GM19240 (cell line): ENCODE measurements around the gene RFC5.
"Not testable (repeated sequence)": the region's sequence is repeated elsewhere in the genome, so short reads cannot be mapped to it uniquely, and the experiment has no call there.

ENCODE experiments used
- DNase-seq: peaks from one replicate; pipeline ENCODE4 v3.0.0; 2011; ENCODE audit warnings: low spot score; ENCODE audit not compliant: insufficient read length

The RFC5 gene

GRCh38 chr12:118015306-118015705, 1.2 kb upstream of the RFC5 start:
- no peak for DNase-seq

DNA sequence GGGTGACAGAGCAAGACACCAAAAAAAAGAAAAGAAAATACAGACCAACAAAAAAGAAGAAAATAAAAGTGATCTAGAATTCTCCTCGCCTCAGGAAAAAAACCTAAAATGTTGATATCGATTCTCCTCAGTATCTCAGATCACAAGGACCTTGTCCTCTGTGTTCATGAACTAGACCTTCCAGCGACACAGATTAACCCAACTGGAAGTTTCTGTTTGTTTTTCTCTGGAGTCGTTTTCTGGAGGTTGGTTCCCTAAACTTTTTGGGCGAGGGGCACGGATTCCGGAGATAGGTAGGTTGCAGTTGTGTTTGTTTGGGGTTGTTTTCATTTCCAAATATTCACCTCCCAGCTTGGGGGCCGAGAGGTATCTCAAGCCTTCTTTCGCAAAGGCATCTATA, 559 bp upstream of the RFC5 start:
- DNase-seq, result no peak

- DNase-seq, result no peak
Observed at GRCh38 chr12:118017926-118018325, 1.4 kb downstream of the RFC5 start.

DNA sequence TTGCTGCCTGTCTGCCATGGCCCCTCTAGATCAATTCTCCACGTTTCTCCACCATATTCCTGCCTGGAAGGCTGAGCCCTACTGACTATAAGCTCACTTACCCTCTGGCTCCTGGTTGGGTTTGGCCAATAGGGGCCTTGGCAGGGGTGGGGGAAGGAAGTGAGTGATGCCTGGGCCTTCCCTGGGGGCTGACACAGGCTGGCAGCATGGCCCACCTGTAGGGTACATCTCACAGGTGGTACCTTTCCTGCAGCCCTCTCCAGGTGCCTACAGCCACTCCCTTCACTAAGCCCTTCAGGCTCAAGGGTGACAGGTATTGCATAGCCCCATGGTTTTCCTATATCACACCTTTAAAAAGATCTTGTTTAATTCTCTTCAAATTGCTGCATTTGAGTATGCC, 3.5 kb downstream of the RFC5 start:
- no peak for DNase-seq

GRCh38 chr12:118022097-118022727, 5.7 kb downstream of the RFC5 start:
- not testable (repeated sequence) for DNase-seq

- DNase-seq, result no peak
Observed at GRCh38 chr12:118022728-118023109, 6.2 kb downstream of the RFC5 start.

DNA sequence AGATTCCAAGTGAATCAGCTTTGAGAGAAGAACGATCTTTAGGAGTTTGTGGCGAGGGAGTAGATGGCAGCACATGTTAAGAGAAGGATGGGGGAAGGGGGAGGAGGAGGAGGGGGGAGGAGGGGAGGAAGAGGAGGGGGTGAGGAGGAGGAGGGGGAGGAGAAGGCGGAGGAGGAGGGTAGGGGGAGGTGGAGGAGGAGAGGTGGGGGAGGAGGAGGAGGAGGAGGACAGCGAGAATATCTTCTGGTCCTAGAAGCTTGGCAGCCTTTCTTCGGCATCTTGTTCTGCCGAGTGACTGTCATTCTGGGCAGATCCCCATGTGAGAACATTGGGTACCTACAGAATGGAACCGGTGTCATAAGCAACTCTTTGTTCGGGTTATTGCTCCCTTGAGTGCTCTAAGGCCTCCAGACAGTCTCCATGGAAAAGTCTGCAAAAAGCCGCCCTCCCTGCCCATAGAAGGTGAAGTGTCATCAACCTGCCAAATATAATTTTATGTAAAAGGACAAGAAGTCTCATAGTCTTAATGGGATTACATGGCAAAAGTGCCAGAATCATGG, 6.9 kb downstream of the RFC5 start:
- no peak for DNase-seq

GRCh38 chr12:118025168-118025567, 8.7 kb downstream of the RFC5 start:
- DNase-seq, result no peak

DNA sequence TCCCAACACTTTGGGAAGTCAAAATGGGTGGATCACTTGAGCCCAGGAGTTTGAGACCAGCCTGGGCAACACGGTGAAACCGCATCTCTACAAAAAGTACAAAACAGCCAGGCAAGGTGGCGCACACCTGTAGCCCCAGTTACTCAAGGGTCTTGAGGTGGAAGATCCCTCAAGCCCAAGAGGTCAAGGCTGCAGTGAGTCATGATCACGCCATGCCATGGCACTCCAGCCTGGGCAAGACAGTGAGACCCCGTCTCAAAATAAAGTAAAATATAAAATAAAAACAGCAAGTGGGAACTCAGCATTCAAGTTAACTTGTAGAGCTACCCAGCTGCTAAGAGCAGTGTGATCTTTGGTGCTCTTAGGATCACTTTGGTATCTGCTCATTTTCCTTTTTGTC, 12.7 kb downstream of the RFC5 start:
- no peak for DNase-seq

GRCh38 chr12:118032188-118032587, 15.7 kb downstream of the RFC5 start:
- DNase-seq, result no peak

DNA sequence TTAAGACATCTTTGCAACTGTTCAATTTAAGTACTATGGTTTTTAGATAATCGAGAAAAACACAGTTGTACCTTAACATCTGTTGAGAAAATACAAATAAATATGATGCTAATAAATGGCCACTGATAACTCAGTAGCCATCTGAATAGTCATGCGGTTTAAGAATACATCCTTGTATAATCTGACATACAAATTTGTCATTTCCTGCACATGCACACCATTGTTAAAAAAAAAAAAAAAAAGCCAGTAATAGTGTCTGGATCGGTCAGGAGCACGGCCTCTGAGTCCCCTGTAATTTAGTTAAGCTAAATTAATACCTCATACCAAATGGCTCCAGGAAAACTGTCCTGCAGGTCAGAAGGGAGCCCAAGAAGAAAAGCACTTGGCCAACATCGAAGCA, 16.8 kb downstream of the RFC5 start:
- no peak for DNase-seq

DNA sequence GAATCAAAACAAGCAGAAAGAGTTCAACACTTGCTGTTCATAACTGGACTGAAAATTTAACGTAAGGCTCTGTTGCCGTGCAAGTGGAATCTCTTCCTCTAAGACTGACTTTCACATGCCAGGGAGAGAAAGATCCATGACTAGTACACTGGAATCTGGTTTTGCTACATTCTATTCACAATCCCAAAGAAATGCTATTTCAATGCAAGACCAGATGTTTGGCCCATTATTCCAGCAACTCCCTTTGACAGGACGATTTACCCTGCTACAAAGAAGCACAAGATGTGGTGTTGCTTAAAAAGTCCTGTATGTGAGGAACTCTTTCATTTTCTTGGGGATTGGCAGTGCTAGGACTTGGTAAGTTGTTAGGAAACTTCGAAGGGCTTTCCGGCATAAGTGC, 17.4 kb downstream of the RFC5 start:
- no peak for DNase-seq

GRCh38 chr12:118034429-118035189, 18.1 kb downstream of the RFC5 start:
- no peak for DNase-seq

DNA sequence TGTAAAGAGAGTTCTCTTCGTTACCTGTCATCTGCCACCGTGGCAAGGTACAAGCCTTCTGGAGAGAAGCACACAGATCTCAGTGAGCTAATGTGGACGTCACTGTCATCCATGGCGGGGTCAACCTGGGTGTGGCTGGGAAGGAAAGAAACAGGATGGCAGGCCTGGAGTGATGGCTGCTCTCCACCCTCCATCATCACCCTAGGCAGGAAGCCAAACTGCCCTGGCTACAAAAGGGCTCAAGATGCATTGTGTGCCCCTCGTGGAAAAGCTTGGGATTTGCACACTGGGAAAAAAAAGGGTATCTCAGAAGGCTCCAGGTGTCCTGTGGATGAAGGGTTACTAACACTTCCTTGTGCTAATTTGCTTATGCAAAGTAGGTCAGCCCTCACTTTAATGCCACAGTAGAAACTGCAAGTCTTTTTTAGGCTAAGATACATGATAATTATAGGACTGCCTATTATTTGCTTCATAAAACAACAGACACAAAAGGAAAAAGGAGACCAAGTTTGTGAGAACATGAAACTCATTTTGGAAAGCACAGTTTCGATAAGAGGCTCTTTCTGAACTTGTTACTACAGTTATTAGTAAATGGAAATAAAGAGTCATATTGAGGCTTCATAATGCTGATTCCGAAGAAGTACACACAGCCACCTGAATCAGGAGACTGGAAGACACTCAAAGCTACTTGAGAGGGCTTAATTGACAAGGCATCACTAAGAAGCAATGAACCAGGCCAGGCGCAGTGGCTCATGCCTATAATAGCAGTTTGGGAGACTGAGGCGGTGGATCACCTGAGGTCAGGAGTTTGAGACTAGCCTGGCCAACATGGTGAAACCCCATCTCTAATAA, 18.9 kb downstream of the RFC5 start:
- no peak for DNase-seq

DNA sequence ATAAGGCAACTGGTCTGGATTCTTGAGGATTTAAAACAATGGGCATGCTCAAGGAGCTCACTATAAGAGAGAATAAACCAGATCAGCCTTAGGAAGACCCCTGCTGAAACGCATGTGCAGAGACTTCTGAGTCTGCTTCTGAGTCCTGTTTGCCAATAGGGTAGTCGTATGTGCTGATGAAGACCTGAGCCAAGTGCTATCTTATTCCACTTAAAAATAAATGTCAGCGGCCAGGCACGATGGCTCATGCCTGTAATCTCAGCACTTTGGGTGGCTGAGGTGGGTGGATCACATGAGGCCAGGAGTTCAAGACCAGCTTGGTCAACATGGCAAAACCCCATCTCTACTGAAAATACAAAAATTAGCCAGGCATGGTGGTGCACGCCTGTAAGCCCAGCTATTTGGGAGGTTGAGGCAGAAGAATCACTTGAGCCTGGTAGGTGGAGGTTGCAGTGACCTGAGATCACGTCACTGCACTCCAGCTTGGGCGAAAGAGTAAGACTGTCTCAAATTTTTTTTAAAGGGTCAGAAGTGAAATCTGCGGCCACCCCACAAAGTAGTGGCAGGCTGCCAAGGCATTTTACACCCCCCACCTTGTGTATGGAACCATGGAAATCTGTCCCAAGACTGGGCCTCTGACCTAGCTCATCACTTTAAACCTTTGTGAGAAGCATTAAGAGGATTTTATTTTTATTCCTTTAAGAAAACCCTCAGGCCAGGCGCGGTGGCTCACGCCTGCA, 20.3 kb downstream of the RFC5 start:
- no peak for DNase-seq

DNA sequence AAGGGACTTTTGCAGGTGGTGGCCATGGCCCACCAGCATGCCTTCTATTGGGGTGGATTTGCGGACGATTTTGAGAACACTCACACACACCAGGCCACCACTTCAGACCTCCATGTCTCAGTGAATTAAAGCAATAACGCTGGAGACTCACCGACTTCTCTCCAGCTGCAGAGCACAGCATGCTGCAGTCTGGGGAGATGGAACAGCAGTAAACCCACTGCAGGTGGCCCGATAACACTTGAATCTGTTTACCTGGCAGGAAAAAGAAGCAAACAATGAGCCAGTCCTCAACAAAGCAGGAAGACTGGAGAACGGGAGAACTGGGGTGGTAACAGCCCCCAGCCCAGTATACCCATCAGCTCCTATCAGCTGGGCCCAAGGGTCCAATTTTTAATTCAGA, 21.6 kb downstream of the RFC5 start:
- no peak for DNase-seq

DNA sequence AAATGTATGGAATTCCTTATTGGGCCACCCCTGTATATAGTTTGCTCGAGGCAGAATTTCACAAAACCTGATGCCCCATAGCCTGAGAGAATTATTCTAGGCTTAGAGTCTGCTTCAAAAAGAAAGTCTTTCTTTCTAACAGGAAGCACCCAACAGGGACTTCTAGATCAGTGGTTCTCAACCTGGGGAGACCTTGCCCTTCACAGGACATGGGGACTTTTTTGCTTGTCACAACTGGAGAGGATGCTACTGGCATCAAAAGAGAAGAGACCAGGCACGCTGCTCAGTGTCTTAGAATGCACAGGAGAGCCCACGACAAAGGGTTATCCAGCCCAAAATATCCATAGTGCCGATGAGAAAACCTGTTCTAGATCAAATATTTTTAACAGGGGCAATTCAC, 25.6 kb downstream of the RFC5 start:
- no peak for DNase-seq

GRCh38 chr12:118044075-118044474, 27.6 kb downstream of the RFC5 start:
- no peak for DNase-seq

GRCh38 chr12:118044577-118044976, 28.1 kb downstream of the RFC5 start:
- no peak for DNase-seq

- DNase-seq, result no peak
Observed at GRCh38 chr12:118046430-118046829, 29.9 kb downstream of the RFC5 start.
